HEK293 (cell line): Measurements from ENCODE around the gene WWTR1.

Experiments
- CTCF ChIA-PET: fragments of 350-600 bp; formaldehyde crosslinking; extraction: SDS; loops from one replicate; lab custom pipeline; 2021; ENCODE audit warnings: antibody characterized with exemption; lab: Yijun Ruan, JAX
- POLR2A ChIA-PET: fragments of 300-600 bp; formaldehyde crosslinking; extraction: SDS; loops from one replicate; lab custom pipeline; 2020; ENCODE audit warnings: antibody characterized with exemption, inconsistent platforms; lab: Yijun Ruan, JAX
- H3K27ac ChIP-seq: fragments of 200-500 bp; sonication (Bioruptor generic); 2 replicates; pipeline ENCODE4 v1.5.1; 2014; ENCODE audit warnings: low read depth, low read length, control low read depth, inconsistent platforms; ENCODE audit errors: extremely low read depth
- H3K36me3 ChIP-seq, 2 experiments: fragments of 200-500 bp in 1 of 2; sonication (Bioruptor generic) in 1 of 2; 1 replicate in 1 of 2; 2 replicates in 1 of 2; pipeline ENCODE4 v1.5.1; 2014 to 2017; ENCODE audit warnings: inconsistent platforms in 2 of 2, low read length in 2 of 2; ENCODE audit not compliant: control insufficient read depth in 2 of 2, insufficient read depth in 1 of 2
- H3K4me1 ChIP-seq: fragments of 200-500 bp; sonication (Bioruptor generic); 2 replicates; pipeline ENCODE4 v1.5.1; 2014; ENCODE audit warnings: mild to moderate bottlenecking, low read length, inconsistent platforms; ENCODE audit not compliant: control insufficient read depth, insufficient read depth
- H3K4me3 ChIP-seq: 2 replicates; pipeline ENCODE4 v1.5.1; 2011; ENCODE audit warnings: low read depth, mild to moderate bottlenecking, control low read depth, low read length, moderate library complexity
- H3K9me3 ChIP-seq: fragments of 200-500 bp; sonication (Bioruptor generic); 2 replicates; pipeline ENCODE4 v1.5.1; 2014; ENCODE audit warnings: low read depth, low read length, inconsistent platforms; ENCODE audit not compliant: control insufficient read depth, insufficient read depth
- ATF2 ChIP-seq: fragments of 450-650 bp; formaldehyde crosslinking; IDR thresholded peaks from 2 replicates; pipeline ENCODE4 v1.5.1; 2016; ENCODE audit warnings: missing biosample characterization, missing genetic modification characterization, low read depth
- HOXA7 ChIP-seq: sonication (generic); formaldehyde crosslinking; IDR thresholded peaks from 2 replicates; pipeline ENCODE4 v1.8.1; 2022; ENCODE audit warnings: missing genetic modification reagents, borderline replicate concordance
- HOXC10 ChIP-seq: sonication (generic); formaldehyde crosslinking; IDR thresholded peaks from 2 replicates; pipeline ENCODE4 v1.8.1; 2023; ENCODE audit warnings: mild to moderate bottlenecking, missing genetic modification reagents
- KLF17 ChIP-seq: fragments of 450-650 bp; formaldehyde crosslinking; IDR thresholded peaks from 2 replicates; pipeline ENCODE4 v1.5.1; 2016; ENCODE audit warnings: missing biosample characterization, missing genetic modification characterization
- PATZ1 ChIP-seq: fragments of 450-650 bp; formaldehyde crosslinking; IDR thresholded peaks from 2 replicates; pipeline ENCODE4 v1.5.1; 2016; ENCODE audit warnings: missing biosample characterization, missing genetic modification characterization
- SP3 ChIP-seq: fragments of 450-650 bp; formaldehyde crosslinking; IDR thresholded peaks from 2 replicates; pipeline ENCODE4 v1.5.1; 2016; ENCODE audit warnings: missing biosample characterization, missing genetic modification characterization
- ZBTB49 ChIP-seq: fragments of 450-650 bp; formaldehyde crosslinking; IDR thresholded peaks from 2 replicates; pipeline ENCODE4 v1.5.1; 2016; ENCODE audit warnings: missing biosample characterization, missing genetic modification characterization, low read depth
- ZNF140 ChIP-seq: fragments of 450-650 bp; formaldehyde crosslinking; IDR thresholded peaks from 2 replicates; pipeline ENCODE4 v1.5.1; 2016; ENCODE audit warnings: missing biosample characterization, missing genetic modification characterization
- ZNF155 ChIP-seq: fragments of 450-650 bp; formaldehyde crosslinking; IDR thresholded peaks from 2 replicates; pipeline ENCODE4 v1.5.1; 2016; ENCODE audit warnings: missing biosample characterization, missing genetic modification characterization
- ZNF239 ChIP-seq: fragments of 450-650 bp; formaldehyde crosslinking; IDR thresholded peaks from 2 replicates; pipeline ENCODE4 v1.5.1; 2016; ENCODE audit warnings: missing biosample characterization, missing genetic modification characterization
- ZNF324 ChIP-seq: fragments of 450-650 bp; formaldehyde crosslinking; IDR thresholded peaks from 2 replicates; pipeline ENCODE4 v1.5.1; 2016; ENCODE audit warnings: missing biosample characterization, missing genetic modification characterization
- ZNF426 ChIP-seq: fragments of 450-650 bp; formaldehyde crosslinking; IDR thresholded peaks from 2 replicates; pipeline ENCODE4 v1.5.1; 2017; ENCODE audit warnings: missing biosample characterization, missing genetic modification characterization, mild to moderate bottlenecking, inconsistent platforms, moderate library complexity
- ZNF488 ChIP-seq: fragments of 450-650 bp; formaldehyde crosslinking; IDR thresholded peaks from 2 replicates; pipeline ENCODE4 v1.5.1; 2016; ENCODE audit warnings: missing biosample characterization, missing genetic modification characterization
- ZNF530 ChIP-seq: fragments of 450-650 bp; formaldehyde crosslinking; IDR thresholded peaks from 2 replicates; pipeline ENCODE4 v1.5.1; 2016; ENCODE audit warnings: low read depth, missing biosample characterization, missing genetic modification characterization
- ZNF580 ChIP-seq: fragments of 450-650 bp; formaldehyde crosslinking; IDR thresholded peaks from 2 replicates; pipeline ENCODE4 v1.5.1; 2016; ENCODE audit warnings: missing biosample characterization, missing genetic modification characterization
- ZNF610 ChIP-seq: fragments of 450-650 bp; formaldehyde crosslinking; IDR thresholded peaks from 2 replicates; pipeline ENCODE4 v1.5.1; 2016; ENCODE audit warnings: missing biosample characterization, missing genetic modification characterization, borderline replicate concordance
- ZNF670 ChIP-seq: fragments of 450-650 bp; formaldehyde crosslinking; IDR thresholded peaks from 2 replicates; pipeline ENCODE4 v1.5.1; 2016; ENCODE audit warnings: missing biosample characterization, missing genetic modification characterization, low read depth
- ZNF792 ChIP-seq: fragments of 450-650 bp; formaldehyde crosslinking; IDR thresholded peaks from 2 replicates; pipeline ENCODE4 v1.5.1; 2016; ENCODE audit warnings: missing biosample characterization, missing genetic modification characterization
- ZSCAN23 ChIP-seq: fragments of 450-650 bp; formaldehyde crosslinking; IDR thresholded peaks from 2 replicates; pipeline ENCODE4 v1.5.1; 2016; ENCODE audit warnings: missing biosample characterization, missing genetic modification characterization

Gene WWTR1

GRCh38 chr3:149545049-149545448 lies 112.8 kb downstream of the WWTR1 start:
- ChIA-PET POLR2A (no interaction called here), CTCF (no interaction called here)
- Histone ChIP-seq H3K27ac (no peak overlapping the region), H3K4me3 (no peak overlapping the region), H3K9me3 (no peaks in the 10 kb centered on the region), H3K36me3 (peaks cover 0 to 10% of the 10 kb centered on the region in 2 experiments; a peak in 1 of 3 replicates), H3K4me1 (no peaks in the 10 kb centered on the region)
- TF ChIP-seq ZNF140, result no peak
- no peak for TF ChIP-seq SP3 (tag by site-specific recombination)
- no peak for TF ChIP-seq ZNF426 (tag by site-specific recombination)
- TF ChIP-seq ZBTB49 (tag by site-specific recombination), result no peak
- TF ChIP-seq ZNF792 (tag by site-specific recombination), result no peak
- no peak for TF ChIP-seq ZNF239
- no peak for TF ChIP-seq ZNF610 (tag by site-specific recombination)
- TF ChIP-seq ATF2 (tag by site-specific recombination), result no peak
- TF ChIP-seq ZSCAN23 (tag by site-specific recombination), result no peak
- TF ChIP-seq PATZ1 (tag by site-specific recombination), result no peak
- no peak for TF ChIP-seq ZNF530 (tag by site-specific recombination)
- TF ChIP-seq HOXC10 (CRISPR knock-in tag), result no peak
- TF ChIP-seq ZNF670 (tag by site-specific recombination), result no peak
- no peak for TF ChIP-seq KLF17 (tag by site-specific recombination)
- no peak for TF ChIP-seq ZNF324
- TF ChIP-seq ZNF580 (tag by site-specific recombination), result no peak
- no peak for TF ChIP-seq ZNF155 (tag by site-specific recombination)
- no peak for TF ChIP-seq HOXA7 (CRISPR knock-in tag)
- TF ChIP-seq ZNF488 (tag by site-specific recombination), result no peak
